Hepatocyte (in vitro differentiated cells): ENCODE data around the gene FANCB.

Experiments
- EZH2 ChIP-seq: fragments of 200-600 bp; sonication (generic); IDR thresholded peaks from 2 replicates; pipeline ENCODE4 v1.6.1; 2016; ENCODE audit warnings: antibody characterized with exemption, mild to moderate bottlenecking, borderline replicate concordance
- TF ChIP-seq, protein P1 (sequence below): fragments of 200-600 bp; sonication (generic); IDR thresholded peaks from 2 replicates; pipeline ENCODE4 v1.5.1; 2016; ENCODE audit warnings: antibody characterized with exemption, mild to moderate bottlenecking; ENCODE audit not compliant: poor library complexity

GRCh38 chrX:14915596-14915995, 42.7 kb upstream of the FANCB start:
- TF ChIP-seq EZH2 = no peak
- TF ChIP-seq, protein P1, sequence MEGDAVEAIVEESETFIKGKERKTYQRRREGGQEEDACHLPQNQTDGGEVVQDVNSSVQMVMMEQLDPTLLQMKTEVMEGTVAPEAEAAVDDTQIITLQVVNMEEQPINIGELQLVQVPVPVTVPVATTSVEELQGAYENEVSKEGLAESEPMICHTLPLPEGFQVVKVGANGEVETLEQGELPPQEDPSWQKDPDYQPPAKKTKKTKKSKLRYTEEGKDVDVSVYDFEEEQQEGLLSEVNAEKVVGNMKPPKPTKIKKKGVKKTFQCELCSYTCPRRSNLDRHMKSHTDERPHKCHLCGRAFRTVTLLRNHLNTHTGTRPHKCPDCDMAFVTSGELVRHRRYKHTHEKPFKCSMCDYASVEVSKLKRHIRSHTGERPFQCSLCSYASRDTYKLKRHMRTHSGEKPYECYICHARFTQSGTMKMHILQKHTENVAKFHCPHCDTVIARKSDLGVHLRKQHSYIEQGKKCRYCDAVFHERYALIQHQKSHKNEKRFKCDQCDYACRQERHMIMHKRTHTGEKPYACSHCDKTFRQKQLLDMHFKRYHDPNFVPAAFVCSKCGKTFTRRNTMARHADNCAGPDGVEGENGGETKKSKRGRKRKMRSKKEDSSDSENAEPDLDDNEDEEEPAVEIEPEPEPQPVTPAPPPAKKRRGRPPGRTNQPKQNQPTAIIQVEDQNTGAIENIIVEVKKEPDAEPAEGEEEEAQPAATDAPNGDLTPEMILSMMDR = no peak
